HG03460 (cell line): ENCODE measurements around the gene ASB14.
"Not testable (repeated sequence)": the region's sequence is repeated elsewhere in the genome, so short reads cannot be mapped to it uniquely, and the experiment has no call there.

Experiments
- ATAC-seq: cut with Tn5 transposase; IDR thresholded peaks from one replicate; pipeline ENCODE4 v1.9.1; 2021; ENCODE audit not compliant: unreplicated experiment

ASB14 gene

DNA sequence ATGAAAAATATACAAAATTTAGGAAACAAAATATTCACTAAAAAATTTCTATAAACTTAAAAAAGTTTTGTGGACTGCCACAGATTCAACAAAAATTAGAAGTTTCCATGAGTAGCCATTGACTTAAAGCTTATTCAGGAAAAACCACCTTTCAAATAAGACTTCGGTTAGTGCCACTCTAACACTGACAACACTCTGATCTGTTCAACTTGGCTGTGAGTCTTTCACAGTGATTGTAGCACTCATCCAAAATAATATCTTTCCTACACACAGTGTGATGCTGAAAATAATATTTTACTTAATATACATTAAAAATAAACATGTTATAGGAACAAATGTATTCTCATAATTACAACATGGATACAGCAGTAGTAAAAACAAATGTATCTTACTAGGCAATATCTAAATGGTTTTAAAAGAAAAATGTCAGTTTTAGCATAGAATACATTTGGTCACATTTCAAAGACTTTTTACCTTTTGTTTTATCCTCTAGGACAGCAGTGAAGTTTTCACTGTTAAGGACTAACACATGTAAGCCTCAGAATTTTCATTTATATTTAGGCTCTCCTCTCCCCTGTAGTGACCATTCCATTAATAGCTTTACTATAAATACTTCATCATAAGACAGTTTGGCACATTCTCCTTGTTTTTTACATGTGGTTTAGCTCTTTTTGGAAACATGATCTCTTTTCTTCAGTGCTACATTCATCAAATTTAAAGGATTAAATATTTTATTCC lies at the start of gene ASB14:
Gene ASB14 (minus strand): TSS at position 527 of the 738 bp plus-strand sequence. CDS start 652 bp downstream, outside the sequence.
- no peak for ATAC-seq

DNA sequence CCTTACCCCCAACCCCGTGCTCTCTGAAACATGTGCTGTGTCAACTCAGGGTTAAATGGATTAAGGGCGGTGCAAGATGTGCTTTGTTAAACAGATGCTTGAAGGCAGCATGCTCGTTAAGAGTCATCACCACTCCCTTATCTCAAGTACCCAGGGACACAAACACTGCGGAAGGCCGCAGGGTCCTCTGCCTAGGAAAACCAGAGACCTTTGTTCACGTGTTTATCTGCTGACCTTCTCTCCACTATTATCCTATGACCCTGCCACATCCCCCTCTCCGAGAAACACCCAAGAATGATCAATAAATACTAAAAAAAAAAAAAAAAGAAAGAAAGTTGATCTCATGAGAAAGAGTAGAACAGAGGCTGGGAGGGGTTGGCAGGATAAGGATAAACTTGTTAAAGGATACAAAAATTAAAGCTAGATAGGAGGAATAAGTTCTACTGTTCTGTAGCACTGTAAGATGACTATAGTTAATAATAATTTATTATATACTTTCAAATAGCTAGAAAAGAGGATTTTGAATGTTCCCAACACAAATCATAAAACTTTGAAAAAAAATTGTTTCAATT lies 46.7 kb upstream of the ASB14 start:
- not testable (repeated sequence) for ATAC-seq

DNA sequence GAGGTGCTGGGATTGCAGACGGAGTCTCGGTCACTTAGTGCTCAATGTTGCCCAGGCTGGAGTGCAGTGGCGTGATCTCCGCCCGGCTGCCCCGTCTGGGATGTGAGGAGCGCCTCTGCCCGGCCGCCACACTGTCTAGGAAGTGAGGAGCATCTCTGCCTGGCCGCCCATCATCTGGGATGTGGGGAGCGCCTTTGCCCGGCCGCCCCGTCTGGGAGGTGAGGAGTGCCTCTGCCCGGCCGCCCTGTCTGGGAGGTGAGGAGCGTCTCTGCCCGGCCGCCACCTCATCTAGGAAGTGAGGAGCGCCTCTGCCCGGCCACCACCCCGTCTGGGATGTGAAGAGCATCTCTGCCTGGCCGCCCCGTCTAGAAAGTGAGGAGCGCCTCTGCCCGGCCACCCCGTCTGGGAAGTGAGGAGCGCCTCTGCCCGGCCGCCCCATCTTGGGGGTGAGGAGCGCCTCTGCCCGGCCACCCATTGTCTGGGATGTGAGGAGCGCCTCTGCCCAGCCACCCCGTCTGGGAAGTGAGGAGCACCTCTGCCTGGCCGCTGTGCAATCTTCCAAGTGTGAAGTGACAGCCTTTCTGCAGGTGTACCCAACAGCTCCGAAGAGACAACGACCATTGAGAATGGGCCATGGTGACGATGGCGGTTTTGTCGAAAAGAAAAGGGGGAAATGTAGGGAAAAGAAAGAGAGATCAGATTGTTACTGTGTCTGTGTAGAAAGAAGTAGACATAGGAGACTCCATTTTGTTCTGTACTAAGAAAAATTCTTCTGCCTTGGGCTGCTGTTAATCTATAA lies 46.0 kb upstream of the ASB14 start:
- not testable (repeated sequence) for ATAC-seq

DNA sequence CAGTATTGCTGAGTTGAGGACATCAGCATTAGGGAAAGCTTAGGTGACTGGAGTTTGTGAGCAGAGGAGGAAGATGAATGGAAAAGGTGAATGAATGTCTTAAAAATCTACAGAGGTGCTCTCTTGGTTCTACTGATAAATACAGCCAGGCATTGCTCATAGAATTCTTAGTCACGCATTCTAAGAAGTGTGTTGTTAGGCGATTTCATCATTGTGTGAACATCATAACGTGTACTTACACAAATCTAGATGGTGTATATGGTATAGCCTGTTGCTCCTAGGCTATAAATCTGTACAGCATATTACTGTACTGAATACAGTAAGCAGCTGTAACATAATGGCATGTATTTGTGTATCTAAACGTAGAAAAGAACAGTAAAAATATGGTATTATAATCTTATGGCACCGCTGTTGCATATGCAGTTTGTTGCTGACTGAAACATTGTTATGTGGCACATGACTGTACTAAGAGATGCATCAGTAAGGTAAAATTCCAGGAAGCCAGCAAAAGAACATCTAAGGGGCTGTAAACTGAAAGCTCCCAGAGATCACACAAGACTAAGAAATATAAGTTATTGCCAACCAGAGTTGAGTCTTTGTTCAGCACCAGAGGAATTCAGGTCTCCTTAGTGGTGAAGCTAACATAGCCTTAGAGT lies 42.9 kb upstream of the ASB14 start:
- no peak for ATAC-seq

DNA sequence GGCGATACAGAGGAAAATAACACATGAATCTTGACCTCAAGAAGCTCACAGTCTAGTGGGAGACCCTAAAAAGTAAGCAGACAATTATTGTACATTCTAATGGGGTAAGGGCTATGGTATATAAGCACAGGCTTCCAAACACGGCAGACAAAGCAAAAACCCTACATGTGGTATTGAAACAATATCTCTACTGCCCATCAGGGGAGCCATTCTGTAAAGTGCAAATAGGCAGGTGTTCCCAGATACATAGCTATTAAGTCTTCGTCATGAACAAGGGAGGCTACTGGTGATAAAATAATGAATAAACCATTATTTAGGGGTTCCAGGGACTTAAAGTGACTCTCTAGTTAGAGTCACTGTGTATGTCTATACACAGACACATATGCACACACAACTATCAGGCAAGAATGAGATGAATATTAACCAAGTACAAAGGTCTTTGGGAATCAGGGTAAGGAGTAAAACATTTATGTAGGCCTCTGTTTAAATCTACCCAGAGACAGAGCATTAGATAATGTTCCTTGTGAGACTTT lies 38.7 kb upstream of the ASB14 start:
- no peak for ATAC-seq

DNA sequence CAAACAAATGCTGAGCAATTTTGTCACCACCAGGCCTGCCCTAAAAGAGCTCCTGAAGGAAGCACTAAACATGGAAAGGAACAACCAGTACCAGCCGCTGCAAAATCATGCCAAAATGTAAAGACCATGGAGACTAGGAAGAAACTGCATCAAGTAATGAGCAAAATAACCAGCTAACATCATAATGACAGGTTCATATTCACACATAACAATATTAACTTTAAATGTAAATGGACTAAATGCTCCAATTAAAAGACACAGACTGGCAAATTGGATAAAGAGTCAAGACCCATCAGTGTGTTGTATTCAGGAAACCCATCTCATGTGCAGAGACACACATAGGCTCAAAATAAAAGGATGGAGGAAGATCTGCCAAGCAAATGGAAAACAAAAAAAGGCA lies 34.0 kb upstream of the ASB14 start:
- ATAC-seq: not testable (repeated sequence)

DNA sequence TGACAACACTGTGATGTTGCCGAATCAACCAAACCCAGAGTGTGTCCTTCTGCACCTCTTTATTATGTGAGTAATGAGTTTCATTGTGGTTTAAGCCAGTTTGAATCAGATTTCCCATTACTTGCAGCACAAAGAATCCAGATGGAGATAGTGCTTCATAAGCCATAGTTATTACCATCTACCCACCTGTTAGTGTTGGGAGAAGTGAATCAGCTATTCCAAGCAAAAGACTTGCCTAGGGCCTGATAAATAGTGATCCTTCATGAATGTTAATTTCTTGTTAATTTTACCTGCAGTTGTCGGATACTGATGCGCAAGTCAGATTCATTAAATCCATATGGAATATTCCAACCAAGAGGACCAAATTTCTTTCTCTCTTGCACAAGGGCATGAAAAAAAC lies 21.7 kb upstream of the ASB14 start:
- ATAC-seq: no peak

DNA sequence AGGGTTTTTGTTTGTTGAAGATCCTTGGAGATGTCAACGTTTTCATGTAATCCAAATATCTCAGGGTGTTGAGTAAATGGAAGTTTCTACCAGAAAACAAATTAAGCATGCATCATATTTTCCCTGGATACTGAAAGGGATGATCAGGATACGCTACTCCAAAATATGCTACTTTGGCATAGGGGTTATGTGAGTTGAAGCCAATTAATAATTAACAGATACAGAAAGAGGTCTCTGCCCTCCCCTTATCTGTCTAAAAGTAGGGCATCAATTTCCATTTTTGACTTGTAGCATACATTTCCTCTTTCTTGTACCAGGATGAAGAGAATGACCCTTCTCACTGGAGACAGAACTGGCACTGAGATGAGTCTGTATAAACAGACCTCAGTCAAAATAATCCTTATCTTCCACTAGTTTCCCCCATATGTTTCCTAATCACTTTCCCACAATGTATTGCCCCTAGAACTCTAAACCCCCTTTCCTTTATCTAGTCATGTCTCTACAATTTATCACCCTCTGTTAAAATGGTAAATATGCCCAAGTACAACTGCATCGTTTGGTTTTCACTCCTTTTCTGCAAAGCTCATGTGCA lies 17.4 kb upstream of the ASB14 start:
- no peak for ATAC-seq

DNA sequence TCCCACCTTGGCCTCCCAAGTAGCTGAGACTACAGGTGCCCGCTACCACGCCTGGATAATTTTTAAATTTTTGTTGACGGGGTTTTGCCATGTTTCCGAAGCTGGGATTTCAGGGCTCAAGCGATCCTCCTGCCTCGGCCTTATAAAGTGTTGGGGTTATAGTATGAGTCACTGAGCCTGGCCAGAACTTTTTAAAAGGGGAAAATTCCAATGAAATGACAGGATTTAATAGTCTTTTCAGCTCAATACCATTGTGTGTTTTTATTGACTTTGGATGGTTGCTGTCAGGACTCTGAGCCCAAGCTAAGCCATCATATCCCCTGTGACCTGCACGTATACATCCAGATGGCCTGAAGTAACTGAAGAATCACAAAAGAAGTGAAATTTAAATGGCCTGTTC lies 11.0 kb upstream of the ASB14 start:
- ATAC-seq: not testable (repeated sequence)

DNA sequence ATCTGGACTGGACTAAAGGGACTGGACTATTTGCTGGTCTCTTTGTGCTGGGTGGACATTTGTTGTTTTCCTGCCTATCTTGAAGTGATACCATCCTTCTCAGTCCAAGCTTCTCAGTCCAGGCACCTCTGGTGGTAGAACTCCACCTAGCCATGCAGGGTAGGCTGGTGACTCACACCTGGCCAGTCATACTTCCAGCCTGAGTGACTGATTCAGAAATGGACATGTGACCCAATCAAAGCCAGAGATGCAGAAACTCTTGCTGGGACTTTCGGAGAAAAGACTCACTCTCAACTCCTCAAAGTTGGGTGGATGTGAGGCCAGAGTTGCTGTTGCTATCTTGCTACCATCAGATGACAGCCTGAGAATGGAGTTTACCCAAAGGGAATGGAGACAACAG lies 5.6 kb upstream of the ASB14 start:
- no peak for ATAC-seq

DNA sequence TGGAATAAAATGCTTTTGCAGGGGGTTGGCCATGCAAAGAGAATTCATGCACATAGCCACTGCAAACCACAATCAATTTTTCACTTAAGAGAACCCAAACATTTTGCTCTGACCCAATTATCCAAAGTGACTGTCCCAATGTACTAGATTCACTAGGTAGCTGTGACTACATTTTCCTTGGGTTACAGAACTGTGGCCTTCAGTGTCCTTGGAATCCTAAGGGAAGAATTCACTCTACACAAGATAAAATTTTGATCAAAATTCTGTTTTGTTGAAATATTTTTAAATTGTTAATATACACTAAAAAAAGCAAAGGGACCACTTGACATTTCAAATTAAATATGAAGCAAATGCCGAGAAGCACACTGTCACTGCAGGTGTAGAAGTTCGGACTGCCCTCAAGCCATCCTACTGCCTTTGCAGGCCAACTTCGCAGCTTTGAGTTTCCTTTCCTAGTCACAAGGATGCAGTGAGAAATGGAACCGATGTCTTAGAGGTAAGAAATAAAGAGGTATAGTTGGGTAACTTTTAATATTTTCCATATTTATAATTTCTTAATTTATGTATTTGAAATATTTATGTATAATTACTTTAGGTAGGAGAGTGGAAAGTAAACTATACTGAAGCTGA lies 527 bp upstream of the ASB14 start:
- no peak for ATAC-seq

DNA sequence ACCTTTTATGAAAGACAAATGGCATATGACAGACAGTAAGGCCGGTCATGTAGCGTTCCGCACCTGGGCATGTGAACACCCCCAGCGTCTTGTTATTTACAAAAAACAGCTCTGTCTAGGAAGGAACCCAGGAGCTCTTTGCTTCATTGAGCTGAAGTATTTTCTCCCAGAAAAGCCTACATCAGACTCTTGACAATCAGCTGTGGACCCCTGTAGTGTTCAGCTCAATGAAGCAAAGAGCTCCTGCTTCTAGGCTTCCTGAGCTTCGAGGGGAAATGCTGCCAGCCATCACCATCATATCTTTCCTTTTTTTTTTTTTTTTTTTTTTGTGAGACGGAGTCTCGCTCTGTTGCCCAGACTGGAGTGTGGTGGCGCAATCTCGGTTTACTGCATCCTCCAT lies 4.1 kb downstream of the ASB14 start:
- ATAC-seq: no peak

DNA sequence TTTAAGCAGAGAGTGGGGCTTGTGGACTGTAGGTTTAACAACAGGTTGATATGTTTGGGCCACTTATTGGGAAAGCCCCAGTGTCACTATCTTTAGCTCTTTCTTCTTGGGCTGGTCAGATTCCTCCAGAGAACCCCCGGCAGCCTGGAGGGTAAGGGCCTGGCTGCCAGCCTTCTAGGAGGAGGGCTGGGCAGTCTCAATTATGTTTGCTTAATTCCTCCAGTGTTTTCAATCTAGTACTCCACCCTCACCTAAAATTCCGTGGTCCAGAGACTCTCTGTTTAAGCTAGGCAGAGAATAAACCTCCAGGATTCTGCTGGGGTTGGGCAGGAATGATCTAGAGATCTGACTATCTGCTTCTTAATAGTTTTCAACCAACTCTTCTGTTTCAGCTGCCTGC lies 5.3 kb downstream of the ASB14 start:
- ATAC-seq: no peak

DNA sequence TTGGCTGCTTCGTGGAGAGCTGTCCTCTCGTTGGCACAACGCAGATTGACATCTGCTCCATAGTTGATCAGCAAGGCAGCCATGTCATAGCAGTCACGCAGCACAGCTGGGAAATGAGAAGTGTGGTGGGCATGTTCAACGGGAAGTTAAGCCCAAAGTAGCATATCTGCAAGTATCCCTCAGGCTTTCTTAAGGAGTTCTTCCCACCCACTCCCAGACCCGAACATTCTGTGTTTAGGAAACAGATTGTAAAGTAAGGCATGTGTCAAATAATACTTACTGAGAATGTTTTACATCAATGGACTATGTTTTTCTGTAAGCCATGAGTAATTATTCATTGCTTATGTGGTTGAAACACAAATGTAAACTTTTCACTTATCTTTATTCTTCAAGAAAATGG lies 9.2 kb downstream of the ASB14 start:
- ATAC-seq: no peak

DNA sequence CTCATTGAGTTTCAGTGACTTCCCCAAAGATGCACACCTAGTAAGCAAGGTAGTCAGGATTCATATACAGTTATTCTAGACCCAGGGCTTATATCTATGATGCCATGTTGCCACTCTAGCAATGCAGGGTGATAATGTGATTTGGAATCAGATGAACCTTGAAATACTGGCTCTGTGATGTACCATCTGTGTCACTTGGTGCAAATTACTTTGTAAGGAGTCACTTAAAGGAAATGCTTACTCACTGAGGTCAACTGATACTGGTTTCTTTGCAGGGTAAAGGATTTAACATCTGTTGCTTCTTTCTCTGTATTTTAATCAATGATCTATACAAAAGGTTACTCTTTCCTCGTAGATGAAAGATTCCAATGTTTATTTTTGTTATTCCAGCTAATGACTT lies 10.8 kb downstream of the ASB14 start:
- ATAC-seq: no peak

DNA sequence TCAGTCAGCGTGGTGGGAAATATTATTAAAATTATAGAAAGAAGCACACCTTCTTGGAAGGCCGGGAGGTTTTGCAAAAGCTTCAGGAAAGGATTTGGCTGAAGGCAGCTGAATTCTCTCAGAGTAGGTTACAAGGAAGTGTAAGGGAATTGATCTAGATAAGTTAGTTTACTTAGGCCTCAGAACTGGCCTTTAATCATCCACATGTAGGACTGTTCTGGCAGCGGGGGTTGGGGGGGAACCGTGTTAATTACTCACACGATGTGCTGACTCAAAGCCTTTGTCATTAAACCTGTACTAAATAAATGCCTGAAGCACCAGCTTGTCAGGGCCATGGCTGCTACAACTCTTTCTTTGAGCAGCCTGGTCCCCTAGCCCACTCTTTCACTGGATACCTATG lies 12.8 kb downstream of the ASB14 start:
- ATAC-seq: no peak

DNA sequence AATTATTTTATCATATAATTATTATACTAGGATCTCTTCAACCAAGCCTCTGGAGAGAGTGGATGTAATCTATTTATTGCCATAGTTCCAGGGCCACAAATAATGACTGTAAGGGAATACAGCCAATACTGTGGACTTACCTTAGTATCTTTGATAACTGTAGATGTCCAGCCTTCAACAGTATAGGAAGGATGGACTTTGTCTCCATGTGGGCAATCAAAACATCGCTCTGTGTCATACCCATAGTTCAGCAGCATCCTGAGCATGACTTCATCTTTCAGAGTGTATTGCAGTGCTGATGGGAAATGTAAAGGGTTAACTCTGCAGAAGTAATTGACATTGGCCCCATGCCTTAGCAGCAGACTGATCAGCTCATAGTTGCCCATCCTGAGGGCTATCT lies 14.2 kb downstream of the ASB14 start:
- no peak for ATAC-seq

DNA sequence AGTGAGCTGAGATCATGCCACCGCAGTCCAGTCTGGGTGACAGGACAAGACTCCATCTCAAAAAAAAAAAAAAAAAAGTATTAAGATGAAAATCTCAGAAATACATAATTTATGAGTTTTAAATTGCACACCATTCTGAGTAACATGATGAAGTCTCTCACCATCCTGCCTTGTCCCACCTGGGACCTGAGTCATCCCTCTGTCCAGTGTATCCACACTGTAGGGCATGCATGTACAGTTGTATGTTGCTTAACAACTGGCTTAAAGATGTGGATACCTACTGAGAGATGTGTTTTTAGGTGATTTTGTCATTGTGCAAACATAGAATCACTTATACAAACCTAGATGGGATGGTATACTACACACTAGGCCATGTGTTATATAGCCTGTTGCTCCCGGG lies 17.1 kb downstream of the ASB14 start:
- no peak for ATAC-seq

DNA sequence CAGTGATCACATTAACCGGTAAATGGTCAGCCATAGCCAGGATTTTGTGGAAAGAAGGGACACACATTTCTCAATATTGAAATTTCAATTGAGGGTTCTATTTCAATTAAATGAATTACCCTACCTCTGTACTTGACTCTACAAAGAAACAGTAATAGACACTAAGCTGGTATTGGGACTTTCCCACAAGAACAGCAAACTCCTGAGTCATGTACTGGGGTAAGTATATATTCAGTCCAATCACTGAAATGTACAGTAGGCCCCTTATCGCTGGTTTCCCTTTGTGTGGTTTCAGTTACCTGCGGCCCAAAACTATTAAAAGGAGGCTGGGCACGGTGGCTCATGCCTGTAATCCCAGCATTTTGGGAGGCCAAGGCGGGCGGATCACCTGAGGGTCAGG lies 17.6 kb downstream of the ASB14 start:
- ATAC-seq: no peak

DNA sequence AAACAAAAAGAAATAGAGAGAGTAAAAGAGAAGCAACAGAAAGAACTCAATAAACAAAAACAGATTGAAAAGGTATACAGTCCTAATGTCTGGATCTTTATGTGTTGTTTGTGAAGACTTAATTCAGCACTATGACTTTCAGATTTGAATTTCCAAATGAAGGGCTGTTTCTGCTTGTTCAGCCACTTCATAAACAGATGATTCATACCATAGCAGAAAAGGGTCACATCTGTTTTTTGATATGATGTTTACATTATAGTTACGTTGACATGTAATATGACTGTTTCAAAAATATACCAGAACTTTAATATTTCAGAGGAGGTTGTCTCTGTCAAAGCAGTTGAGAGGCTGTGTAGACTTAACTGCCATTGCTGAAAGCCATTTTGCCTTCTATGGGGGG lies 24.1 kb downstream of the ASB14 start:
- ATAC-seq: no peak

DNA sequence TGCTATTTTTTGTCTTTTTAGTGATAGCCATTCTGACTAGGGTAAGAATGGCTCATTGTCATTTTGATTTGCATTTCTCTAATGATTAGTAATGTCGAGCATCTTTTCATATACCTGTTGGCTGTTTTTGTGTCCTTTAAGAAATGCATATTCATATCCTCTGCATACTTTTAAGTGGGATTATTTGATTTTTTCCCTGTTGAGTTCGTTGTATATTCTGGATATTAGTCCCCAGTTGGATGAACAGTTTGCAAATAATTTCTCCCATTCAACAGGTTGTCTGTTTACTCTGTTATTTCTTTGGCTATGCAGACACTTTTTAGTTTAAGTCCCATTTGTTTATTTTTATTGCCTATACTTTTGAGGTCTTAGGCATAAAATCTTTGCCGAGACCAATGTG lies 30.6 kb downstream of the ASB14 start:
- ATAC-seq: no peak
